ENCODE results near the gene EHF. TPM values are rescaled to one million over a fixed set of nuclear protein-coding genes. Genes with fewer than 3 reads are reported as not detected.
A peak's percentile ranks its signal among the peaks of the same experiment; 100 is the strongest.
"Not testable (repeated sequence)": the region's sequence is repeated elsewhere in the genome, so short reads cannot be mapped to it uniquely, and the experiment has no call there.

The EHF gene
- total RNA-seq, 1 experiment from 2014 or later = not detected

GRCh38 chr11:34665077-34665835 is 44.4 kb downstream of the EHF start:
- no peak for DNase-seq (ENCODE audit: low read depth)

GRCh38 chr11:34667810-34668582 is 47.1 kb downstream of the EHF start:
- no peak for DNase-seq (ENCODE audit: low read depth)

- no peak for DNase-seq (ENCODE audit: low read depth)
Observed at GRCh38 chr11:34668583-34669053, 47.7 kb downstream of the EHF start.

- no peak for DNase-seq (ENCODE audit: low read depth)
Observed at GRCh38 chr11:34669458-34669857, 48.6 kb downstream of the EHF start.

- DNase-seq (ENCODE audit: low read depth) = no peak
Observed at GRCh38 chr11:34671117-34671516, 50.2 kb downstream of the EHF start.

GRCh38 chr11:34671946-34672345 is 51.1 kb downstream of the EHF start:
- no peak for DNase-seq (ENCODE audit: low read depth)

- DNase-seq (ENCODE audit: low read depth) = no peak
Observed at GRCh38 chr11:34674038-34674437, 53.1 kb downstream of the EHF start.

- no peak for DNase-seq (ENCODE audit: low read depth)
Observed at GRCh38 chr11:34676227-34676626, 55.3 kb downstream of the EHF start.

- no peak for DNase-seq (ENCODE audit: low read depth)
Observed at GRCh38 chr11:34679681-34680080, 58.8 kb downstream of the EHF start.

GRCh38 chr11:34680206-34680605 is 59.3 kb downstream of the EHF start:
- peak; percentile 64 for DNase-seq (ENCODE audit: low read depth)

GRCh38 chr11:34680918-34681586 is 60.2 kb downstream of the EHF start:
- peak; percentile 87 for DNase-seq (ENCODE audit: low read depth)

- DNase-seq (ENCODE audit: low read depth) = peak; percentile 83
Observed at GRCh38 chr11:34682825-34683224, 61.9 kb downstream of the EHF start.

- DNase-seq (ENCODE audit: low read depth) = no peak
Observed at GRCh38 chr11:34683396-34683795, 62.5 kb downstream of the EHF start.

- no peak for DNase-seq (ENCODE audit: low read depth)
Observed at GRCh38 chr11:34685864-34686263, 65.0 kb downstream of the EHF start.

- DNase-seq (ENCODE audit: low read depth) = not testable (repeated sequence)
Observed at GRCh38 chr11:34692299-34692698, 71.4 kb downstream of the EHF start.

- no peak for DNase-seq (ENCODE audit: low read depth)
Observed at GRCh38 chr11:34696862-34697261, 76.0 kb downstream of the EHF start.

- DNase-seq (ENCODE audit: low read depth) = no peak
Observed at GRCh38 chr11:34706709-34707461, 86.0 kb downstream of the EHF start.

- no peak for DNase-seq (ENCODE audit: low read depth)
Observed at GRCh38 chr11:34707462-34707840, 86.6 kb downstream of the EHF start.

Data from HT1080 (cell line).